GM12878 (cell line): ENCODE measurements around the gene RTL9. TPM values are rescaled to one million over a fixed set of nuclear protein-coding genes. Genes with fewer than 3 reads are reported as not detected.
"Not testable (repeated sequence)": the region's sequence is repeated elsewhere in the genome, so short reads cannot be mapped to it uniquely, and the experiment has no call there.

ENCODE experiments used
- ATAC-seq: fragments of 200-7000 bp; cut with Tn5 transposase; 3 replicates; pipeline ENCODE4 v1.9.1; 2020; ENCODE audit warnings: mild to moderate bottlenecking, moderate library complexity
- BruUV-seq: library from RNA; stranded (reverse); fragments of 400-500 nt; replicated peaks from 2 replicates; lab custom pipeline; 2021; lab: Mats Ljungman, UMichigan
- CTCF ChIA-PET: fragments of 300-600 bp; sonication (Branson Sonifier 250); formaldehyde crosslinking; extraction: SDS; loops from one replicate; lab custom pipeline; 2021; ENCODE audit warnings: inconsistent platforms; lab: Yijun Ruan, JAX
- POLR2A ChIA-PET: fragments of 350-600 bp; formaldehyde crosslinking; extraction: SDS; loops from one replicate; lab custom pipeline; 2021; ENCODE audit warnings: inconsistent platforms; lab: Charles Lee
- RAD21 ChIA-PET: fragments of 300-600 bp; sonication (Branson Sonifier 250); formaldehyde crosslinking; loops from one replicate; lab custom pipeline; 2023; ENCODE audit warnings: antibody characterized with exemption; ENCODE audit not compliant: unreplicated experiment; lab: Charles Lee
- SMC1A ChIA-PET: fragments of 300-600 bp; sonication (Branson Sonifier 250); formaldehyde crosslinking; loops from one replicate; lab custom pipeline; 2023; ENCODE audit not compliant: unreplicated experiment, uncharacterized antibody; lab: Charles Lee
- DNase-seq: peaks from one replicate; pipeline ENCODE4 v3.0.0-alpha.2; 2011; ENCODE audit warnings: low read depth, low spot score
- FAIRE-seq: peaks from 3 replicates; lab custom pipeline; 2011; peaks lifted over from hg19 to GRCh38; lab: Jason Lieb, UNC
- H2AFZ ChIP-seq: 2 replicates; pipeline ENCODE4 v1.6.0; 2011; ENCODE audit warnings: low read depth, low read length, control low read depth; ENCODE audit not compliant: control insufficient read depth
- H3K27ac ChIP-seq: 2 replicates; pipeline ENCODE4 v1.5.1; 2011; ENCODE audit warnings: control low read depth; ENCODE audit not compliant: control insufficient read depth, insufficient read depth
- H3K27me3 ChIP-seq, 2 experiments: replicated peaks in 1 of 2; 2 replicates each; pipeline versions ENCODE4 v1.6.0 to v1.6.1; 2011; ENCODE audit warnings: low read length in 1 of 2; ENCODE audit not compliant: control insufficient read depth in 2 of 2, insufficient read depth in 2 of 2
- H3K36me3 ChIP-seq, 2 experiments: 2 replicates each; pipeline ENCODE4 v1.5.1; 2011; ENCODE audit warnings: low read length in 1 of 2; ENCODE audit not compliant: control insufficient read depth in 2 of 2, insufficient read depth in 2 of 2
- H3K4me1 ChIP-seq: 2 replicates; pipeline ENCODE4 v1.6.1; 2011; ENCODE audit warnings: mild to moderate bottlenecking, low read length, moderate library complexity, mixed read lengths; ENCODE audit not compliant: control insufficient read depth, insufficient read depth
- H3K4me2 ChIP-seq: 2 replicates; pipeline ENCODE4 v1.6.0; 2011; ENCODE audit warnings: control low read depth; ENCODE audit not compliant: control insufficient read depth, insufficient read depth
- H3K4me3 ChIP-seq: fragments of 200-600 bp; sonication (generic); 2 replicates; pipeline ENCODE4 v1.5.1; 2016
- H3K79me2 ChIP-seq: 2 replicates; pipeline ENCODE4 v1.6.0; 2011; ENCODE audit warnings: low read length; ENCODE audit not compliant: control insufficient read depth, insufficient read depth
- H3K9ac ChIP-seq: 2 replicates; pipeline ENCODE4 v1.8.0; 2011; ENCODE audit warnings: low read length, control low read depth, mixed read lengths; ENCODE audit not compliant: control insufficient read depth, insufficient read depth
- H3K9me3 ChIP-seq: replicated peaks from 3 replicates; pipeline ENCODE4 v1.5.1; 2011; ENCODE audit warnings: mild to moderate bottlenecking, low read length; ENCODE audit not compliant: control insufficient read depth, insufficient read depth
- H4K20me1 ChIP-seq: 2 replicates; pipeline ENCODE4 v1.6.0; 2011; ENCODE audit not compliant: control insufficient read depth, insufficient read depth
- DPF2 ChIP-seq: fragments of 450-650 bp; IDR thresholded peaks from 2 replicates; pipeline ENCODE4 v1.6.1; 2017; ENCODE audit warnings: mild to moderate bottlenecking
- HDGF ChIP-seq: fragments of 450-650 bp; IDR thresholded peaks from 2 replicates; pipeline ENCODE4 v1.6.1; 2016; ENCODE audit warnings: antibody characterized with exemption
- IRF4 ChIP-seq: IDR thresholded peaks from 2 replicates; pipeline ENCODE4 v1.6.1; 2011; ENCODE audit warnings: low read depth, low read length
- PKNOX1 ChIP-seq: fragments of 450-650 bp; IDR thresholded peaks from 2 replicates; pipeline ENCODE4 v1.6.1; 2016; ENCODE audit warnings: mild to moderate bottlenecking
- POLR2AphosphoS5 ChIP-seq: IDR thresholded peaks from 2 replicates; pipeline ENCODE4 v1.6.1; 2011; ENCODE audit warnings: mild to moderate bottlenecking, low read length, inconsistent platforms
- POU2F2 ChIP-seq: IDR thresholded peaks from 3 replicates; pipeline ENCODE4 v1.6.1; 2011; ENCODE audit warnings: low read depth, mild to moderate bottlenecking, low read length, borderline replicate concordance
- RAD21 ChIP-seq: IDR thresholded peaks from 2 replicates; pipeline ENCODE4 v1.6.1; 2011; ENCODE audit warnings: mild to moderate bottlenecking, low read depth, low read length, moderate library complexity; ENCODE audit not compliant: insufficient read depth
- RUNX3 ChIP-seq: IDR thresholded peaks from 2 replicates; pipeline ENCODE4 v1.6.1; 2012; ENCODE audit warnings: low read length, inconsistent platforms
- WGBS: methylation state at CpG from one replicate; pipeline ENCODE4 v1.1.6; 2016; ENCODE audit warnings: low lambda C conversion rate; ENCODE audit not compliant: insufficient replicate concordance, insufficient coverage; ENCODE audit errors: missing lambda C conversion rate; 5-methylcytosine and 5-hydroxymethylcytosine counted together
- in situ Hi-C: fragments of 300-500 bp; cut with MboI; formaldehyde crosslinking; loops from 9 replicates; pipeline ENCODE4 v1.14.3; 2018; ENCODE audit warnings: mixed read lengths
- intact Hi-C: fragments of 100-400 bp; cut with micrococcal nuclease; formaldehyde crosslinking; loops from one replicate; pipeline ENCODE4 v1.14.2; 2022; ENCODE audit not compliant: unreplicated experiment
- polyA plus RNA-seq, 11 experiments: library from polyadenylated mRNA; depleted of rRNA in 4 of 11; unstranded in 6 of 11; stranded (reverse) in 5 of 11; fragments of >200 nt; fragmentation: Nextera tagmentation in 4 of 11; fragmentation: Illumina TruSeq in 1 of 11; extraction: Ambion mirVana in 4 of 11; extraction: Trizol in 1 of 11; gene quantifications; 1 replicate in 1 of 11; 2 replicates in 10 of 11; pipeline versions ENCODE4 v1.2.1 to v1.2.3, GENCODE V29; 2011 to 2016; ENCODE audit warnings: inconsistent platforms in 2 of 11, missing spikeins in 2 of 11, low read depth in 1 of 11
- total RNA-seq, 4 experiments: library from RNA; depleted of rRNA in 3 of 4; stranded (reverse); fragments of >200 nt in 3 of 4; fragmentation: Illumina TruSeq in 1 of 4; extraction: Trizol in 1 of 4; gene quantifications; 2 replicates each; pipeline versions ENCODE4 v1.2.1 to v1.2.3, GENCODE V29; 2013 to 2021

The RTL9 gene
- total and polyA plus RNA-seq, 10 of the 15 experiments (the other 5 are each of a cell fraction or from before 2014, with no cell fraction given) = 0.05 to 1.2 (median 0.17) TPM

DNA sequence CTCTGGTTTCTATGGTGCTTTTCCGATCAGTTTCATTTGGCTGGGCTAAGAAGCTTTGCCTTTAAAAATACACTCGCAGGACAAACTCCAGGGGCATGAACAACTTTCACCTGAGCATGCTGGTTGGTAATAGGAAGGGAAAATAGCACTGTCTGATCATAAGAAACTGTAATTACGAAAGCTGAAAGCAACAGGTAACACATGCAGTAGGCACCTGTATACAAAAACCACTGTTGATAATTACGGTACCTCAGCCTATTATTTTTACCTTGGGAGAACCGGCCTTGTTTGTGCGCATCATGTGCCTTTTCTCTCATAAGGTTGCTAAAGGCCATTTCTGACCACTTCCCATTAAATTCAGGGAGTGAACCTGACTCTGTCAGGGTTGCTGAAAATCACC lies 45.7 kb downstream of the RTL9 start (continued):
- TF ChIP-seq PKNOX1 (no peak), DPF2 (no peak), RAD21 (no peak), POLR2AphosphoS5 (no peak), IRF4 (no peak), RUNX3 (no peak), POU2F2 (no peak), HDGF (no peak)

DNA sequence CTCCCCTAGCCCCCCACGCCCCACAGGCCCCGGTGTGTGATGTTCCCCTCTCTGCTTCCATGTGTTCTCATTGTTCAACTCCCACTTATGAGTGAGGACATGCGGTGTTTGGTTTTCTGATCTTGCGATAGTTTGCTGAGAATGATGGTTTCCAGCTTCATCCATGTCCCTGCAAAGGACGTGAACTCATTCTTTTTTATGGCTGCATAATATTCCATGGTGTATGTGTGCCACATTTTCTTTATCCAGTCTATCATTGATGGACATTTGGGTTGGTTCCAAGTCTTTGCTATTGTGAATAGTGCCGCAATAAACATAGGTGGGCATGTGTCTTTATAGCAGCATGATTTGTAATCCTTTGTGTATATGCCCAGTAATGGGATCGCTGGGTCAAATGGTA lies 47.6 kb downstream of the RTL9 start:
- ChIA-PET SMC1A (interaction anchor here (0.9 to 18.9 kb wide), 2 partner anchors 126 to 249 kb away, joined by 4 to 289 read pairs; no protein-coding TSS in a partner anchor), RAD21 (interaction anchor here (1.0 to 9.3 kb wide), 6 partner anchors 83 to 260 kb away, joined by 3 to 130 read pairs (median 4); no protein-coding TSS in a partner anchor), CTCF (interaction anchor here (1.2 to 23.1 kb wide), 4 partner anchors 14 to 441 kb away, joined by 3 to 792 read pairs (median 62); no protein-coding TSS in a partner anchor), POLR2A (interaction anchor here (0.7 kb wide), 1 partner anchor 355 kb away, joined by 4 read pairs; no protein-coding TSS in a partner anchor)
- in situ Hi-C loops = loop anchor here (5.0 kb wide), 1 partner anchor 244 kb away; no protein-coding TSS in a partner anchor
- H3K4me2 ChIP-seq, BruUV-seq, ATAC-seq, H3K4me1 ChIP-seq, H3K9me3 ChIP-seq, H3K27ac ChIP-seq, H2AFZ ChIP-seq, H3K36me3 ChIP-seq, intact Hi-C loops, H3K27me3 ChIP-seq, H3K79me2 ChIP-seq, FAIRE-seq, DNase-seq, H4K20me1 ChIP-seq, H3K4me3 ChIP-seq, H3K9ac ChIP-seq: not testable (repeated sequence)
- WGBS = 62% methylated on average over 5 of the region's 7 CpGs
